DMS114 treated with DMSO at 0.1 percent for 48 hours (cell line): ENCODE measurements around the gene MEIS1.

Source experiments
- DNase-seq: peaks from one replicate; lab custom pipeline; 2025; ENCODE audit not compliant: unreplicated experiment; lab: John Stamatoyannopoulos, UW

Gene MEIS1

GRCh38 chr2:66443979-66444861 lies 9.3 kb downstream of the MEIS1 start:
- DNase-seq = no peak

- DNase-seq = no peak
These were observed 10.4 kb downstream of the MEIS1 start for GRCh38 chr2:66445076-66445924.

GRCh38 chr2:66445925-66446871 lies 11.3 kb downstream of the MEIS1 start:
- no peak for DNase-seq

DNA sequence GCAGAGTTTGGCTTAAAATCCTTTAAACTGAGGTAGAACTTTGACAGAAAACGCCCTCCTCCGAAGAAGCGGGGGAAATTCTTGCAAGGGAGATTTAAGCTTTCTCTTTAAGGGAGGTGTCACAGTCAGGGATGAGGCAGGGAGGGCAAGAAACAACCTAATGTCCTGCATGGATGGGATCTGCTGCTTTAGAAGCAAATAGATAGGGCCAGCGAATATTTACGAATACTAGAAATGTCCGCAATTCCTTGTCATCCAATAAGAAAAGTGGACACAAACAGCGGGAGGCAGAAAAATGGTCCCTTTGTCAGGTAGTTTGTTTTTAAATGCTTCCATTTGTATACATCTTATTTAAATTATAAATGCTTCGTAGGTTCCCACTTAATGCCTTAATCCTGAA lies 12.0 kb downstream of the MEIS1 start:
- no peak for DNase-seq

- no peak for DNase-seq
These were observed 12.8 kb downstream of the MEIS1 start for GRCh38 chr2:66447677-66448076.

DNA sequence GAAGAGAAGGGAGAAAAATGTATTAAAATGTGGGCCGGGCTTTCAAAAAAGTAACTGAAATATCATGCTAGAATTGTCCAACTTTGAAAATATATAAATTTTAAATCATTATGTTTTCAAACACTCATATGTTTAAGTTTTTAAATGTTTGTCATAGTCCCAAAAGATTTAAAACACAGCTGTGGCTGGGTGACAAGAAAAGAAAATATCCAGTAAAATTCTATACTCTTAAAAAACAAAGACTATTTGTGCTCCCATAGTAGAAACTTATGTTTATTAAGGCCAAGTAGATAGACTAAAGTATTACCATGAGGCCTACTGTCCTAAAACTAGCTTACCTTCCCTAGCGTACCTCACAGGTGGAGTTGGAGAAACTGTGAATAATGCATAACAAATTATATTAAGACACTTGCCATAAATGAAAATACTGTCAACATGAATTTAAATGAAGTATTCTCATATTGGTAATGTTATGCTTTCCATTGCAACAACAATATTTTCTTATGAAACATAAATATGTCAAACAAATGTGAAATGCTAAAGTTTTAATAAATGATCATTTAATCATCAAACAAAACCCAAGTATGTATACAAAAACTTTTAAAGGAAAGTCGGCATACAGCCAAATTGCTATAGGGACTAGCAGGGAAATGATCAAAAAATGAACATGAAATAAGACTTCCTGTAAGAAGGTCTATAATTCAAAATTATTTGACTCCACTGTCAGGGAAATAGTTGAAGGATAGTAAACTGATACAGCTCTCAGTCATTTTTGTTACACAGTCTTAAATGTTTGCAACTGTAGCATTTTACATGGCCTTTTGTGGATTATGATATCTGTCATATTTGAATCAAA lies 13.4 kb downstream of the MEIS1 start:
- no peak for DNase-seq

GRCh38 chr2:66452214-66452613 lies 17.3 kb downstream of the MEIS1 start:
- DNase-seq = no peak

GRCh38 chr2:66452917-66453316 lies 18.0 kb downstream of the MEIS1 start:
- DNase-seq = no peak

DNA sequence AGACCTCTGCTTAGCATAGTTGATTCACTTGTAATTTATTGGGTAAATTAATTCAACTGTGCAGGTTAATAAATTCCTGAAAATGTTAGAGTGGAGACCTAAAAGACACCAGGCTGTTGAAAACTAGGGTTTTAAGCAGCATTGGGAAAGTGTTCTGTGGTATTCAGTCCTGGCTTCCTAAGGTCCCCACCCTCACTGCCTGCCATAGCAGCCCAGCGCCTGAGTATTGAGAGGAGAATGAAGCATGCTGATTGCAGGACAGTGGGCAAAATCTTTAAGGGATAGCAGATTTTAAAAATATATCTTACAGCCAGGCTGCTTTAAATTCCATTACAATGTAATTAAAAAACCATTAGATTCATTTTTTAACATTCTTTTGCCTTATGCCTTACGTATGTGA lies 20.6 kb downstream of the MEIS1 start:
- no peak for DNase-seq

DNA sequence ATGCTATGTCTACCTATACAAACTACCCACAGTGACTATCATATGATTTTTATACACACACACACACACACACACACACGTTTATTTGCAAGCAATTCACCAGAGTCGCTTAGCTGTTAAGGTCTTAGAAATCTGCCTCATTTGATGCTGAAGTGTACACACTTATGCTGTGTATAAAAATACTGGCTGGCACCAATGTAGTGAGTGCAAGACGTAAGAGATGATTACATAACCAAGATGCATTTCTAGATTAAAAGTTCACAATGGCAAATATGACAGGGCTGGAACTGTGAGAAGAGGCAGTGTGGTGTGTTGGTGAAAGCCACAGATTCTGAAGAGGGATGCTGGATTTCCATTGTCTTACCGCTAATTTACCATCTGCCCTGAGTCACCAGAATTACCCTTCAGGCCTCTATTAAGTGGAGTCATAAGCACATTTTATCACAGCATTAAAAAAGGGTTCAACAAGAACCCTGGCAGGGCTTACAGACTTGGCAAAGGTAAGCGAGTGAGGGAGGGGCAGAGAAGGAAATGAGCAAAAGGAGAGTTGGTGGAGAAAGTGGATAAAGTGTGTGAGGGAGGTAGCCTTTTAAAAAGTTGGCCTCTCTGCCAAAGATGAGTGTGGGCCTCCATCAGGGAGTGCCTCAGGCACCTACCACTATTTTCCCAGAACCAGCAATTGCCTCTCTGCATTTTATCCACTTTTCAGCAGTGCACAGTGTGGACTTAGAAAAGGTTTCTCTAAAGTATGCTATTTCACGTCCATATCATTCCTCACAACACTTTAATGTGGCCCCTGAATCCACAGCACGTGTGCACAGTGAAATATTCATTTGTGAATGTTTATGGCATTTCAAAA lies 21.5 kb downstream of the MEIS1 start:
- DNase-seq = no peak

- no peak for DNase-seq
These were observed 22.6 kb downstream of the MEIS1 start for GRCh38 chr2:66457545-66457944.

- no peak for DNase-seq
These were observed 25.1 kb downstream of the MEIS1 start for GRCh38 chr2:66460031-66460430.

- DNase-seq = no peak
These were observed 26.2 kb downstream of the MEIS1 start for GRCh38 chr2:66461001-66461663.

DNA sequence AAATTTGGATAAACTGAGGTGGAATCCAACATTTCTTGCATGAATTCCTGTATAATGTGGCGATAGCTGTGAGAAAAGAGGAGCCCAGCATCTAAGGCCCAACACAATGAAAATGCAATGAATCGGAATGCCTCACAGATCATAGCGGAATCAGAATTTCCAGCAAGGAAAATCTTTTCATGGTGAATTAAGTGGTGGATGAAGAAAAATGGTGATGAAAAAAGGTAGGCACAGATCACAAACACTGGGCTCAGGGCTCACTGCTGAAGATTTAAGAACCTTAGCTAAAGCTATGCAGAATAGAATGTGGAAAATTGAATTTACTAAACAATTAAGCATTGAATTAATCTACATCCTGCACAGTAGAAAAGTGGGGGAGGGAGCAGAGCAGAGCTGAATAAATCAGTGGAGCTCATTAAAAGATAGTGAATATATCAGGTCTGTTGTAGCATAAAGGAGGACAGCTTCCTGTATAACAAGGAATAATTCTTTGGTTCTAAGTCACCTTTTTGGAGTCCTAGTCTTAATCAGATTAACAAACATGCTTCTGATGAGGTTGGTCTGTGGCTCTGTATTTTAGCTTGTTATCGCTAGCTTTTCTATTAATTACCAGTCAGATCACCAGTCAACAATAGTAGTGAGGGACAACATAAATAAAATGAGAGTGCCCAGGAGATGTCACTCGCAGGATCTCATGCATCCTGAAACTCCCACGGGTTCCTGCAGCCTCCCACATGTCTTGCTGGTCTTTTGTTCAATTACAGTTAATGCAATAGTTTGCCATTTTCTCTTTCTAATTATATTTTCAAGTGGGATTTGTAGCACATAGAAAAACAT lies 27.0 kb downstream of the MEIS1 start:
- DNase-seq = no peak

- DNase-seq = no peak
These were observed 27.5 kb downstream of the MEIS1 start for GRCh38 chr2:66462501-66462825.

DNA sequence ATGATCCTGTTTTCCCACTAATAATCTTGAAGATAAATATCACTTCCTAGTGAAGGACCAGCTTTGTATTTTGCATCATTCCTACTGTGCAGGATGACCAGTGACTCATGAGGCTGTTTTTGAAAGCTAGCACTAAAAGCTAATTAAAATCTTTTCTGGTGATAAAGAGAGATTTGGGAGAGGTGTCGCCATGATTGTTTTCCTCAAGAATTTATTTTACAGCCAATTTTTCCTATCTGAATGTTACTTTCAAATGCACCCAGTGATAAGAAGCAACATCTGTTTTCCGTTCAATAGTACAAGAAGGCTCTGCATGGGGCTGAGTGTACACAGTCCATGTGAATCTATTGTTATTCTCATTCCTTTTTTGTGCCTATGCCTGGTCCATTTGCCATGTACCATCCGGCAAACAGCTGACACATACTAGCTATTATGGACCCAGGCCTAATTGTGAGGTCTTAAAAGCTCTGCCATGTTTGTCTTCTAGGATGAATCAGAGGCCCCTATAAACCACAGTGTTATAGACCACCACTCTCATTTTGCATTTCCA lies 28.4 kb downstream of the MEIS1 start:
- no peak for DNase-seq

DNA sequence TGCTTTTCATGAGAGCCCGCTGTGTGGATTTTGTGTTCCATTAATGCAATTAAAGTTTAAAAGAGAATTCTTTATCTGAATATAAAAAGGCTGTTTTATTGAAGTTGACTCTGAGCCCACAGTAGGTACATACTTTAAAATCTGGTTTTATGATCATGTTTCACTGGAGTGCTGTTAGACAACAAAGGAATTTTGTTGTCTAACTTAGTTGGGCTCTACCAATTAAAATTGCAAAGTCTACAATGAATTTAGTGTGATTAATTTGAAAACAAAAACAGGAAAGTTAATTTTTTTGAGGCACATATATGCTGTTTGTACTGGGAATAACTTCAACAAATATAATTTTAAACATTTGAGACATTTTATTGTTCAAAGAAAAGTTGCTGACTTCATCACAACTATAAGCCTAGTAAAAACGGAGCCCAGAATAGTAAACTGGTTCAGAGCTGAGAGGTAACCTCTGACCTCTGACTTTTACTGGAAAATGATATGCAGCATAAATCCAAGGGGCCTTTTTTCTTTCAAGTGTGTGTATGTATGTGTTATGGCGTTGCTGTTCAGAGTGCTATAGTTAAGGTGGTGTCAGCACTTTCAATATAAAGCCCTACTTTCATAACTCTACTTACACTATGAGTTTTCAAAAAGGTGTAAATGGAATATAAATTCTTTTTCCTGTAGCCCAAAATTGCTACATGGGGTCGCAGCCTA lies 30.2 kb downstream of the MEIS1 start:
- DNase-seq = no peak
